HG03457 (cell line): Measurements from ENCODE around the gene PARP3.
"Not testable (repeated sequence)": the region's sequence is repeated elsewhere in the genome, so short reads cannot be mapped to it uniquely, and the experiment has no call there.

Experiments
- ATAC-seq: cut with Tn5 transposase; IDR thresholded peaks from one replicate; pipeline ENCODE4 v1.9.1; 2021; ENCODE audit warnings: moderate number of reproducible peaks; ENCODE audit not compliant: unreplicated experiment

The PARP3 gene

DNA sequence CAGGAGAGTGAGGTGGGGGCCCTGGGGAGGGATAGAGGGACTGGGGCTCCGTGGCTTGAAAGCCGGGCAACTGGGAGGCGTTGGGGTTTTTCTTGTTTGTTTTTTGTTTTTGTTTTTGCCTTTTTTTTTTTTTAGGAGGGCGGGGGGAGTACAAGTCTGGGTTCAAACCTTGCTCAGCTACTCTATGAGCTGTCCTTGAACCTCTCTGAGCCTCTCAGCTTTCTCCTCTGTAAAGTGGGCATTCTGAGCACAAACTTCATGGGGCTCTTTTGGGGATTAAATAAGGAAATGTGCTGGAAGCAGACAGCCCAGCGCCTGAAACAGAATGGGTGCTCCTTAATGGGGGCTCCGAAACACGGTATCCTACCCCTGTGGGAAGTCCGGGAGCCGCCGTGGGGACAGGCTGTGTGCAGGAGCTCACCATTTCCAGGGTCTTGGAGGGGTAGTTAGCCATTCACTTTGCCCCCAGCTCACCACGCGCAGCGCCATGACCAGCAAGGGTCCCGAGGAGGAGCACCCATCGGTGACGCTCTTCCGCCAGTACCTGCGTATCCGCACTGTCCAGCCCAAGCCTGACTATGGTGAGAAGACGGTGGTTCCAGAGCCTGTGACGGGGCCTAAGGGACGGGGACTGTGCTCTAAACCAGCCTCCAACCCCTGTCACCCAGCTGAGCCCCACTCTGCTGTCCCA, 41.6 kb downstream of the PARP3 start:
- ATAC-seq, result no peak

DNA sequence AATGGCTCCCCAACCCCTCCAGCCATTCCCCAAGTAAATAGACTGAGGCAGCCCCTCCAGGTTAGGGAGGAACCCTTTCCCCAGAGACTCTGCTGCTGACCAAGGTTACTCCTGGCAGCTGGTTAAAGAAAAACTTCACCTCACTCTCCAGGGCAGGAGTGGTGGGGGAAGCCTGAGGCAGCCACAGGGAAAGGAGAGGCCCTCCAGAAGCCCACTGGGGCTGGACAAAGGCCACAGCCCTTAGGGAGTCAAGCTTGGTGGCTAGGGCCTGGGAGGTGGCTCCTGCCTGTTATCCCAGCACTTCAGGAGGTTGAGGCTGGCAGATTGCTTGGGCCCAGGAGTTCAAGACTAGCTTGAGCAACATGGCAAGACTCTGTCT, 42.1 kb downstream of the PARP3 start:
- ATAC-seq, result no peak

DNA sequence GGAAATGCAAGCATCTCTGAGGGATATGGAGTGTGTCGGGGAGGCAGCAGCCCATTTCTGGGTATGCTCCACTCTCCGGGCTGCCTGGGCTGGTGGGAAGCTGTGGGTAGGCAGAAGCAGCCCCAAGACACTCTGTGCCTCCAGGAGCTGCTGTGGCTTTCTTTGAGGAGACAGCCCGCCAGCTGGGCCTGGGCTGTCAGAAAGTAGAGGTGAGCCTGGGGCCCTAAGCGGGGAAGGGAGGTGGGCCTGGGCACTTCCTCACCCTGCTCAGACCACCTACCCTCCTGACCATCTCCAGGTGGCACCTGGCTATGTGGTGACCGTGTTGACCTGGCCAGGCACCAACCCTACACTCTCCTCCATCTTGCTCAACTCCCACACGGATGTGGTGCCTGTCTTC, 42.9 kb downstream of the PARP3 start:
- no peak for ATAC-seq

DNA sequence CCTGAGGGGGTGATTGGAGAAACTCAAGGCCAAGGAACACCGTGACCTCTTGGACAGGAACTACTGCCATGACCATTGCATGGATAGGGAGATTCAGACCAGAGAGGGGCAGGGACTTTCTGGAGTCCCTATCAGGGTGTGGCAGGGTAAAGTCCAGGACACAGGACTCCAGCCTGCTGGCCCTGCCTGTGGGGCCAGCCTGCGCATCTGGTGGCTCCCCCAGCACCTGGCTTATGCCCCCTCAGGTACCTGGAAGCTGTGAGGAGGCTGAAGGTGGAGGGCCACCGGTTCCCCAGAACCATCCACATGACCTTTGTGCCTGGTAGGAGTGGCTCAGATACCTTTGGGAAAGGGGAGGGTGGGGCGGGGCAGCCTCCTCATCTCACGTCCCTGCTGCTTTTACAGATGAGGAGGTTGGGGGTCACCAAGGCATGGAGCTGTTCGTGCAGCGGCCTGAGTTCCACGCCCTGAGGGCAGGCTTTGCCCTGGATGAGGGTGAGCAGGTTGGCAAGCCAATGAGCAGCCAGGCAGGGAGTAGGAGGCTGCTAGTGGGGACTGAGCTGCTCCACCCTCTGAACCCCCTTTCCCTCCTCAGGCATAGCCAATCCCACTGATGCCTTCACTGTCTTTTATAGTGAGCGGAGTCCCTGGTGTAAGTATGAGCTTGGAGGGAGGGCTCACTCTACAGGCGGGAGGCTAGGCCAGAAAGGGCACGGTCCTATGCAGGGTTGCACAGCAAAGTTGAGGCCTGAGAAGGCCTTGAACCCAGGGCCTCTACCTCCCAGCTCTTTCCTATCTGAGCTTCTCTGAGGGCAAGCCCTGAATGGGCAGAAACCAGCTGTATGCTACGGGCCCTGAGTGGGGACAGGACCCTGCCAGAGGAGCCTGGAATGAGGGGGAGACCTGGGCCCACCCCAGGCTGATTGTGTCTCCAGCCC, 44.1 kb downstream of the PARP3 start:
- no peak for ATAC-seq

GRCh38 chr3:51987568-51987967, 45.4 kb downstream of the PARP3 start:
- no peak for ATAC-seq

- ATAC-seq, result no peak
Observed at GRCh38 chr3:51988286-51989146, 46.4 kb downstream of the PARP3 start.

- not testable (repeated sequence) for ATAC-seq
Observed at GRCh38 chr3:51990501-51990971, 48.4 kb downstream of the PARP3 start.

DNA sequence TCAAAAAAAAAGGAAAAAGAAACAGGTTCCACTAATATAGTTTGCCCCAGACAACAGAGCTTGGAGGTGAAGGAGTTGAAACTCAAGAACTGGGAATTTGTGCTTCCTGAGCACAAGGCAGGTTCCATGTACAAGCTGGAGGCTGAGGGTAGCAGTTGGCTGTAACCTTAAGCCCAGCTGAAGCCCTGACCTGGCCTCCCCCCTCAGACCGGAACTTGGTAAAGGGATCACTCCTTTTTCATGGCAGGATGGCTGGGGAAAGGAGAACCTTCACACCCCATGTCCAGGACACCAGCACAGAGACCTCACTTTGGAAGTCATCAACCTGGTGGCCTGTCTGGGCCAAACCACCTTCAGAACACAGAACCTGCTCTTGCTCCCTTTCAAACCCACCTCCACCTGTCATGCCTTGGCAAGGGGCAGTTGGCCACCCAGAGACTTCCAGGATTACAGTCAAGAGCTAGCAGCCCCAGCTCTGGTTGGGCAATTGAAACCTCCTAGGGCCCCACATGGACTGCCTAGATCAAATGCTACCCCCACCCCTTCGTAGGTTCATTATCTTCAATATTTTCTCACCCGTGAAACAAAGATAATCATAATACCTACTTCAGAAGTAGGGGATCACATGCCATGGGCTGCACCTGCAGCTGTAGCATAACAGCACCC, 50.0 kb downstream of the PARP3 start:
- no peak for ATAC-seq

DNA sequence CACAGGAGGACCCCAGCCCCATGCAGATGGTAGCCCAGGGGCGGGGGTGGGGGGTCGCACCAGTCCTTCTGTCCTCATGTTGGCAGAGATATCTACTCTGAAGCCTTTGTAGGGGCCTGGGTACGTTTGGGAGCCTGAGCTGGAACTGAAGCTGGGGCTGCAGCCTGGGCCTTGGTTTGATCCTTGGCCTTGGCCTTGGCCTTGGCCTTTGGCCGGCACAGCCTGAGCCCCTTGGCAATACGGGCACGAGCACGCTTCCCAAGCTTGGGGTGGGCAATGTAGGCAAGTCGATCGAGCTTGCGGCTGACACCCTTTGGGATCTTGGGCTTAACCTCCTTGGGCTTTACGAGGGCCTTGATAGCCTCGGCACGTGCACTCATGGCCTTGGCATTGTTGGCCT, 51.5 kb downstream of the PARP3 start:
- ATAC-seq, result not testable (repeated sequence)

DNA sequence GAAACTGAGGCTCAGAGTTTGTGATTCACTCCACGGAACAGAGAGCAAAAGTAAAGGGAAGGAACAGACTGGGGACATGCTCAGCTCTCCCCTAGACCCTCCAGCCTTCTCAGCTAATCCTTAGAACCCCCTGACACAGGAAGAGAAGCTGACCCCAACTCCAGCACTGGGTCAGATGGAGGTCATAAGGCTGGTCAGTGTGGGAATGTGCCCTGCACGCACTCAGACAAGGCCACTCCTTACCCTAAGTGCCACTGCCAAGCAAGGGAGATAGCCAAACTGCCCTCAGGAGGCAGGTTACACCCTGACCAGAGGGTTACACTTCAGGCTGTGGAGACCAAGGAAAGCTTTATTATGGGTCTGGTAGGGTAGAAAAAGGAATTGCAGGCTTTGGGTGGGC, 52.4 kb downstream of the PARP3 start:
- ATAC-seq, result no peak

GRCh38 chr3:51995346-51996163, 53.4 kb downstream of the PARP3 start, which contains the start of gene RPL29:
TSS of gene RPL29 (minus strand) at chr3:51995895. CDS start at chr3:51995461, 434 bp downstream.
- peak; percentile 56 for ATAC-seq

- ATAC-seq, result no peak
Observed at GRCh38 chr3:51997172-51997571, 55.0 kb downstream of the PARP3 start.

GRCh38 chr3:51997935-51998596, 55.9 kb downstream of the PARP3 start:
- no peak for ATAC-seq
